K562 (cell line): Measurements from ENCODE around the gene USP38.

ENCODE experiments used
- ARID2 ChIP-seq: fragments of 450-650 bp; IDR thresholded peaks from 2 replicates; pipeline ENCODE4 v1.6.1; 2017; ENCODE audit warnings: antibody characterized with exemption, mild to moderate bottlenecking
- CEBPG ChIP-seq, 3 experiments: fragments of 200-800 bp in 1 of 3; sonication (Bioruptor generic) in 1 of 3; sonication (generic) in 1 of 3; formaldehyde crosslinking in 1 of 3; IDR thresholded peaks in 2 of 3; conservative IDR thresholded peaks in 1 of 3; 2 replicates each; pipeline versions ENCODE4 v1.6.1 to v1.8.0; 2016 to 2022; ENCODE audit warnings: missing compliant biosample characterization in 2 of 3, missing genetic modification characterization in 2 of 3, mild to moderate bottlenecking in 1 of 3, missing genetic modification reagents in 1 of 3
- CGGBP1 ChIP-seq: fragments of 250-450 bp; sonication (Bioruptor Pico); IDR thresholded peaks from 2 replicates; pipeline ENCODE4 v1.9.0; 2021; ENCODE audit warnings: mild to moderate bottlenecking
- CHCHD3 ChIP-seq: fragments of 250-450 bp; sonication (Bioruptor Pico); IDR thresholded peaks from 2 replicates; pipeline ENCODE4 v2.1.2; 2022; ENCODE audit warnings: mild to moderate bottlenecking
- CTCF ChIP-seq, 3 experiments: IDR thresholded peaks in 2 of 3; conservative IDR thresholded peaks in 1 of 3; 2 replicates each; pipeline ENCODE4 v1.5.1; 2011 to 2012; ENCODE audit warnings: low read length in 3 of 3, mild to moderate bottlenecking in 3 of 3, control low read depth in 2 of 3, improper control_type of control experiment in 1 of 3, inconsistent platforms in 1 of 3, low read depth in 1 of 3, mixed read lengths in 1 of 3, moderate library complexity in 1 of 3; ENCODE audit not compliant: insufficient read depth in 2 of 3
- ELK1 ChIP-seq: sonication (generic); formaldehyde crosslinking; IDR thresholded peaks from 2 replicates; pipeline ENCODE4 v1.8.1; 2022; ENCODE audit warnings: missing genetic modification reagents
- EZH2 ChIP-seq: IDR thresholded peaks from 2 replicates; pipeline ENCODE4 v1.6.1; 2012; ENCODE audit warnings: low read depth, mild to moderate bottlenecking, inconsistent platforms, low read length, borderline replicate concordance
- MED1 ChIP-seq: sonication (generic); formaldehyde crosslinking; IDR thresholded peaks from 2 replicates; pipeline ENCODE4 v1.8.1; 2023; ENCODE audit warnings: missing genetic modification reagents, borderline replicate concordance
- RAD21 ChIP-seq, 2 experiments: fragments of 250-450 bp in 1 of 2; fragments of 450-650 bp in 1 of 2; sonication (Bioruptor Pico) in 1 of 2; formaldehyde crosslinking in 1 of 2; IDR thresholded peaks in 1 of 2; conservative IDR thresholded peaks in 1 of 2; 2 replicates each; pipeline versions ENCODE4 v1.4.0 to v1.8.0; 2020 to 2022; ENCODE audit warnings: mild to moderate bottlenecking in 2 of 2, moderate library complexity in 1 of 2
- RNF219 ChIP-seq: fragments of 250-450 bp; sonication (Bioruptor Pico); IDR thresholded peaks from 2 replicates; pipeline ENCODE4 v1.5.0; 2022; ENCODE audit warnings: mild to moderate bottlenecking
- SMC3 ChIP-seq: conservative IDR thresholded peaks from 2 replicates; pipeline ENCODE4 v1.6.1; 2011; ENCODE audit warnings: low read depth, low read length, improper control_type of control experiment; ENCODE audit not compliant: insufficient read depth
- TRIM28 ChIP-seq: fragments of 450-650 bp; IDR thresholded peaks from 2 replicates; pipeline ENCODE4 v1.6.1; 2017
- ZNF12 ChIP-seq: sonication (generic); formaldehyde crosslinking; IDR thresholded peaks from 2 replicates; pipeline ENCODE4 v1.4.0; 2020; ENCODE audit warnings: mild to moderate bottlenecking, missing genetic modification reagents
- ZNF282 ChIP-seq: sonication (generic); formaldehyde crosslinking; IDR thresholded peaks from 2 replicates; pipeline ENCODE4 v1.8.1; 2023; ENCODE audit warnings: missing genetic modification reagents

- no peak for TF ChIP-seq SMC3
- TF ChIP-seq CHCHD3 (CRISPR knock-in tag), result no peak
- TF ChIP-seq EZH2, result no peak
- TF ChIP-seq CGGBP1 (CRISPR knock-in tag), result no peak
- no peak for TF ChIP-seq ZNF282 (CRISPR knock-in tag)
- no peak for TF ChIP-seq RNF219 (CRISPR knock-in tag)
- TF ChIP-seq CEBPG (CRISPR knock-in tag; IDR thresholded peaks at IDR 0.05), result no peak
- no peak for TF ChIP-seq CEBPG (tag; conservative IDR thresholded peaks at IDR 0.05 in 1 of 2, IDR thresholded peaks at IDR 0.05 in 1 of 2)
- TF ChIP-seq RAD21 (CRISPR knock-in tag; conservative IDR thresholded peaks at IDR 0.05 in 1 of 2, IDR thresholded peaks at IDR 0.05 in 1 of 2), result no peak
- TF ChIP-seq ELK1, result no peak
- TF ChIP-seq MED1 (CRISPR knock-in tag), result no peak
- TF ChIP-seq TRIM28, result no peak
- TF ChIP-seq CTCF (IDR thresholded peaks at IDR 0.05 in 2 of 3, conservative IDR thresholded peaks at IDR 0.05 in 1 of 3; ENCODE audit: insufficient read depth in 2 of 3, low read depth in 1 of 3, low read length in 3 of 3), result peak in 2 of 3 experiments; percentile 8 to 12; a peak in 1 of 6 replicates
- no peak for TF ChIP-seq ARID2
- peak; percentile 4; the same call in 1 of the 2 replicates for TF ChIP-seq ZNF12 (CRISPR knock-in tag)
Measured at GRCh38 chr4:143184503-143185252, at the start of gene USP38.
